Measurements from ENCODE around the gene TRNAU1AP.
A peak's percentile ranks its signal among the peaks of the same experiment; 100 is the strongest.

Gene TRNAU1AP

GRCh38 chr1:28552758-28553663 is at the start of gene TRNAU1AP:
TSS of gene TRNAU1AP (plus strand) at chr1:28553085. CDS start at chr1:28553111, 26 bp downstream.
- peak; percentile 97 for DNase-seq (ENCODE audit: low spot score)
- TF ChIP-seq, protein P1, sequence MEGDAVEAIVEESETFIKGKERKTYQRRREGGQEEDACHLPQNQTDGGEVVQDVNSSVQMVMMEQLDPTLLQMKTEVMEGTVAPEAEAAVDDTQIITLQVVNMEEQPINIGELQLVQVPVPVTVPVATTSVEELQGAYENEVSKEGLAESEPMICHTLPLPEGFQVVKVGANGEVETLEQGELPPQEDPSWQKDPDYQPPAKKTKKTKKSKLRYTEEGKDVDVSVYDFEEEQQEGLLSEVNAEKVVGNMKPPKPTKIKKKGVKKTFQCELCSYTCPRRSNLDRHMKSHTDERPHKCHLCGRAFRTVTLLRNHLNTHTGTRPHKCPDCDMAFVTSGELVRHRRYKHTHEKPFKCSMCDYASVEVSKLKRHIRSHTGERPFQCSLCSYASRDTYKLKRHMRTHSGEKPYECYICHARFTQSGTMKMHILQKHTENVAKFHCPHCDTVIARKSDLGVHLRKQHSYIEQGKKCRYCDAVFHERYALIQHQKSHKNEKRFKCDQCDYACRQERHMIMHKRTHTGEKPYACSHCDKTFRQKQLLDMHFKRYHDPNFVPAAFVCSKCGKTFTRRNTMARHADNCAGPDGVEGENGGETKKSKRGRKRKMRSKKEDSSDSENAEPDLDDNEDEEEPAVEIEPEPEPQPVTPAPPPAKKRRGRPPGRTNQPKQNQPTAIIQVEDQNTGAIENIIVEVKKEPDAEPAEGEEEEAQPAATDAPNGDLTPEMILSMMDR (IDR thresholded peaks at IDR 0.05; ENCODE audit: extremely low read depth, missing control alignments) = no peak

DNA sequence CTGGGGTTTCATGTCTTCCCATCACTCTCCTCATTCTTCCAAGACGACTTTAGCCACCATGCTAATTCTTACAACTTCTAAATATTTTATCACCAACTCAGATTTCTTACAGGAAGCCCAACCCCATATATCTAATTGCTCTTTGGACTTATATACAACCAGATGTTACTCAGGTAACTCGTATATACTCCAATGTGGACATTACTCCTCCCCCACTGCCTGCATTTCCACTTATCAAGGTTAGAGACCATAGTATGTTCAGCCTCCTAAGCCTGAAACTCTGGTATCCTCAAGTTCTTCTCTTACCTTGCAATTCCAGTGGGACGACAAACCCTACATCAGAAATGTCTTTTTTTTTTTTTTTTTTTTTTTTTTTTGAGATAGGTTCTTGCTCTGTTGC is 49.8 kb upstream of the TRNAU1AP start:
- TF ChIP-seq, protein P1 (IDR thresholded peaks at IDR 0.05; ENCODE audit: extremely low read depth, missing control alignments) = no peak

DNA sequence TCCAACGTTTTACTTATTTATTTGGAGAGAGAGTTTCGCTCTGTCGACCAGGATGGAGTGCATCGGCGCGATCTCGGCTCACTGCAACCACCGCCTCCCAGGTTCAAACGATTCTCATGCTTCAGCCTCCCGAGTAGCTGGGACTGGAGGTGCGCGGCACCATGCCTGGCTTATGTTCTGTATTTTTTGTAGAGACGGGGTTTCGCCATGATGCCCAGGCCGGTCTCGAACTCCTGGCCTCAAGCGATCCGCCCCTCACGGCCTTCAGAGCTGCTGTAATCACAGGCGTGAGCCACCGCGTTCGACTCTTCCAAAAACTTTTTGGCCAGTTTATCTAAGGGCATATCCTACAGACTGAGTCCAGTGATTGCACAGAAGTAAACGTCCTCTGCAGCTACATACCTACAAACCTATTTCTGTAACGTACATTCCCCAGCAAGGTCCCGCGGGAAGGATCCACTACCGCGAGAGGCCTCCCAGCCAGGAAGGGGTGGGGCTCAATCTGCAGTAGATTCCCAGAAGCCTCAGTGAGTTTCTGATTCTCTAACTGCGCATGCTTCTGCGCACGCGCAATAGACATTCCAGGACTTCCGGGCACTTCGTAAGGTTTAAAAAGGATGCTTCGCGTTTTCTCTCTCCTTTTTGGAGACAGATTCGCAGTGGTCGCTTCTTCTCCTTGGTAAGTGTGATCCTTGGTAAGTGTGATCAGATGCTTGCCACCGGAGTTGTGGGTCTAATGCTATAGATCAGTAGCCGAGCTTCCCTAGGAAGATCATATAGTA is 47.3 kb upstream of the TRNAU1AP start, which contains the start of gene RCC1:
Gene RCC1, plus strand, starts transcription at position 638 of the 782 bp plus-strand sequence. CDS start 23,824 bp downstream, outside the sequence.
- DNase-seq (ENCODE audit: low spot score) = peak; percentile 93
- TF ChIP-seq, protein P1 (IDR thresholded peaks at IDR 0.05; ENCODE audit: extremely low read depth, missing control alignments) = no peak

More for the DNA sequence above, 49.8 kb upstream of the TRNAU1AP start:
- no peak for DNase-seq (ENCODE audit: low spot score)

GRCh38 chr1:28506907-28507246 is 46.0 kb upstream of the TRNAU1AP start:
- no peak for DNase-seq (ENCODE audit: low spot score)
- TF ChIP-seq, protein P1 (IDR thresholded peaks at IDR 0.05; ENCODE audit: extremely low read depth, missing control alignments) = no peak

GRCh38 chr1:28507247-28507645 is 45.6 kb upstream of the TRNAU1AP start:
- no peak for DNase-seq (ENCODE audit: low spot score)
- TF ChIP-seq, protein P1 (IDR thresholded peaks at IDR 0.05; ENCODE audit: extremely low read depth, missing control alignments) = no peak

- TF ChIP-seq, protein P1 (IDR thresholded peaks at IDR 0.05; ENCODE audit: extremely low read depth, missing control alignments) = no peak
- no peak for DNase-seq (ENCODE audit: low spot score)
Observed at GRCh38 chr1:28507646-28508434, 45.0 kb upstream of the TRNAU1AP start.
